GM12892 (cell line): ENCODE data around the gene HMX1.

ENCODE experiments used
- POLR2A ChIP-seq: IDR thresholded peaks from 2 replicates; pipeline ENCODE4 v1.6.1; 2011; ENCODE audit warnings: low read depth, low read length, control low read depth
- POLR2AphosphoS5 ChIP-seq: IDR thresholded peaks from 2 replicates; pipeline ENCODE4 v1.6.1; 2011; ENCODE audit warnings: low read depth, low read length, control low read depth

GRCh38 chr4:8916906-8917305 lies 45.3 kb upstream of the HMX1 start:
- TF ChIP-seq POLR2AphosphoS5: no peak
- TF ChIP-seq POLR2A: no peak
